Esophagus muscularis mucosa (tissue), 4 donors: ENCODE data around the gene SERPINA12. TPM values are rescaled to one million over a fixed set of nuclear protein-coding genes. Genes with fewer than 3 reads are reported as not detected.

Source experiments
- DNase-seq: peaks from one replicate; pipeline ENCODE4 v3.0.0-alpha.2; 2017; ENCODE audit errors: extremely low spot score
- H3K27ac ChIP-seq, 4 donors: fragments of 200-600 bp; sonication (generic); replicated peaks in 1 of 4; 1 replicate in 3 of 4; 2 replicates in 1 of 4; pipeline ENCODE4 v1.5.1; 2016 to 2019; ENCODE audit warnings: mild to moderate bottlenecking in 1 of 4
- H3K27me3 ChIP-seq, 4 donors: fragments of 200-600 bp; sonication (generic); one replicate each; pipeline versions ENCODE4 v1.5.1 to v1.6.0; 2016 to 2019
- H3K36me3 ChIP-seq, 4 donors: fragments of 200-600 bp; sonication (generic); one replicate each; pipeline ENCODE4 v1.5.1; 2016 to 2019
- H3K4me1 ChIP-seq, 4 donors: fragments of 200-600 bp; sonication (generic); one replicate each; pipeline ENCODE4 v1.5.1; 2016 to 2019
- H3K4me3 ChIP-seq, 4 donors: fragments of 200-600 bp; sonication (generic); 1 replicate in 2 of 4; 2 replicates in 2 of 4; pipeline ENCODE4 v1.5.1; 2016 to 2019; ENCODE audit warnings: mild to moderate bottlenecking in 4 of 4, moderate library complexity in 1 of 4
- H3K9me3 ChIP-seq, 4 donors: fragments of 200-600 bp; sonication (generic); 1 replicate in 3 of 4; 2 replicates in 1 of 4; pipeline ENCODE4 v1.5.1; 2016 to 2019
- EP300 ChIP-seq: sonication (generic); formaldehyde crosslinking; IDR thresholded peaks from one replicate; pipeline ENCODE4 v1.6.1; 2017; ENCODE audit warnings: antibody characterized with exemption
- POLR2A ChIP-seq: fragments of 450-650 bp; IDR thresholded peaks from one replicate; pipeline ENCODE4 v1.6.1; 2017; ENCODE audit warnings: antibody characterized with exemption, moderate library complexity, mild to moderate bottlenecking, low read depth
- POLR2AphosphoS5 ChIP-seq, 2 donors: sonication (generic); formaldehyde crosslinking; IDR thresholded peaks; one replicate each; pipeline ENCODE4 v1.6.1; 2017; ENCODE audit warnings: antibody characterized with exemption in 2 of 2
- WGBS: methylation state at CpG from one replicate; pipeline ENCODE4 v1.1.5; 2018; 5-methylcytosine and 5-hydroxymethylcytosine counted together
- intact Hi-C: fragments of 100-400 bp; cut with DNase I; formaldehyde crosslinking; loops from one replicate; pipeline ENCODE4 v1.15.1; 2023
- total RNA-seq, 4 donors: library from RNA; depleted of rRNA; stranded (reverse); fragments of >200 nt; gene quantifications; one replicate each; pipeline versions ENCODE4 v1.1.0 to v1.2.1, GENCODE V29; 2016
- TF ChIP-seq, protein P1 (sequence below), 3 experiments: fragments of 200-600 bp in 2 of 3; fragments of 450-650 bp in 1 of 3; sonication (generic) in 2 of 3; IDR thresholded peaks; one replicate each; pipeline ENCODE4 v1.5.1; 2017 to 2019; ENCODE audit warnings: antibody characterized with exemption in 3 of 3, mild to moderate bottlenecking in 2 of 3, moderate library complexity in 1 of 3

Gene SERPINA12
- total RNA-seq, 4 donors from 2014 or later: not detected

- WGBS: 75% methylated on average over 6 of the region's 6 CpGs
- H3K9me3 ChIP-seq: peaks cover 0 to 5% (median 0%) of the 10 kb centered on the region in 4 donors
- no peaks in the 10 kb centered on the region for H3K4me1 ChIP-seq
- no peak overlapping the region for H3K27ac ChIP-seq
- DNase-seq: no peak
- intact Hi-C loops: no loop called here
- no peak for TF ChIP-seq POLR2A
- no peak for TF ChIP-seq EP300
- TF ChIP-seq, protein P1, sequence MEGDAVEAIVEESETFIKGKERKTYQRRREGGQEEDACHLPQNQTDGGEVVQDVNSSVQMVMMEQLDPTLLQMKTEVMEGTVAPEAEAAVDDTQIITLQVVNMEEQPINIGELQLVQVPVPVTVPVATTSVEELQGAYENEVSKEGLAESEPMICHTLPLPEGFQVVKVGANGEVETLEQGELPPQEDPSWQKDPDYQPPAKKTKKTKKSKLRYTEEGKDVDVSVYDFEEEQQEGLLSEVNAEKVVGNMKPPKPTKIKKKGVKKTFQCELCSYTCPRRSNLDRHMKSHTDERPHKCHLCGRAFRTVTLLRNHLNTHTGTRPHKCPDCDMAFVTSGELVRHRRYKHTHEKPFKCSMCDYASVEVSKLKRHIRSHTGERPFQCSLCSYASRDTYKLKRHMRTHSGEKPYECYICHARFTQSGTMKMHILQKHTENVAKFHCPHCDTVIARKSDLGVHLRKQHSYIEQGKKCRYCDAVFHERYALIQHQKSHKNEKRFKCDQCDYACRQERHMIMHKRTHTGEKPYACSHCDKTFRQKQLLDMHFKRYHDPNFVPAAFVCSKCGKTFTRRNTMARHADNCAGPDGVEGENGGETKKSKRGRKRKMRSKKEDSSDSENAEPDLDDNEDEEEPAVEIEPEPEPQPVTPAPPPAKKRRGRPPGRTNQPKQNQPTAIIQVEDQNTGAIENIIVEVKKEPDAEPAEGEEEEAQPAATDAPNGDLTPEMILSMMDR (IDR thresholded peaks at IDR 0.05): no peak
- no peak for TF ChIP-seq POLR2AphosphoS5 (IDR thresholded peaks at IDR 0.05)
- H3K27me3 ChIP-seq: peaks cover 0 to 57% (median 0%) of the 10 kb centered on the region in 4 donors
- H3K4me3 ChIP-seq: no peak overlapping the region
- no peaks in the 10 kb centered on the region for H3K36me3 ChIP-seq
Measured at GRCh38 chr14:94538070-94538740, 28.9 kb upstream of the SERPINA12 start.

DNA sequence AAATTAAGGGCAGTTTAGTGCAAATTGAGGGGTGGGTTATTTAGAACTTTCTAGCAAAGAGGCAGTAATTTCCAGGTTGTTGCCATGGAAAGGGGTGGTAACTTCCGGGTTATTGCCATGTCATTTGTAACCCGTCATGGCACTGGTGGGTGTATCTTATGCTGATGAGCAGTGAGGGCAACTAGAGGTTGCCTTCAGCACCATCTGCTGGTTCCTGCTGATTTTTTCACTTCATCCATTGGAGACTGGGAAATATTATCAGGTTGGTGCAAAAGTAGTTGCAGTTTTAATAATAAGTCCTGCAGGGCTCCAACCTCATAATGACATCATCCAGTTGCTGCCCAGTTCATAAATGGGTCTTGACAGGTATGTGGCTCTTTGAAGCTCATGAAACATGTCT, 27.6 kb upstream of the SERPINA12 start:
- WGBS: 55% methylated on average over 2 of the region's 2 CpGs
- Histone ChIP-seq H3K4me3 (no peak overlapping the region), H3K27ac (no peak overlapping the region), H3K9me3 (peaks cover 0 to 6% (median 0%) of the 10 kb centered on the region in 4 donors), H3K4me1 (no peaks in the 10 kb centered on the region), H3K36me3 (no peaks in the 10 kb centered on the region), H3K27me3 (peaks cover 0 to 50% (median 0%) of the 10 kb centered on the region in 4 donors)
- intact Hi-C loops: no loop called here
- no peak for DNase-seq
- TF ChIP-seq POLR2A: no peak
- TF ChIP-seq EP300: no peak
- TF ChIP-seq, protein P1 (IDR thresholded peaks at IDR 0.05): no peak
- no peak for TF ChIP-seq POLR2AphosphoS5 (IDR thresholded peaks at IDR 0.05)

DNA sequence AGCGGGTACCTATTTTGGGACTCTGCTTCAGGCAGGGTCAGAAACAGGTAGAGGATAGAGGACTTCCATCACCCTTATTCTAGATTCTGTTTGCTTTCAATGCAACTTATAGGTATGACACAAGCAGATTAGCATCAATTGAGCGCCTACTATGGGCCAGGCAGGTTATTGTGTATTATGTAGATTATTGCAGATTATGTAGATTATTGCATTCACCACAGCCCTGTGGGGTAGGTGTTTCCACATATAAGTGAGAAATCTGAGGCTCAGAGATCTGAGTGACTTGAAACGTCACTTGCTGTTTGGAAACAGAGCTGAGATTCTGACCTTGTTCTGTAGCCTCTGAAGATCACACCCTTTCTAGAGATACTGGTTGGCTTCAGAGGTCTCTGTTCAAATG, 26.2 kb upstream of the SERPINA12 start:
- Histone ChIP-seq H3K36me3 (no peaks in the 10 kb centered on the region), H3K4me1 (no peaks in the 10 kb centered on the region), H3K27ac (no peak overlapping the region), H3K4me3 (no peak overlapping the region), H3K27me3 (peaks cover 0 to 47% (median 0%) of the 10 kb centered on the region in 4 donors), H3K9me3 (peaks cover 0 to 10% (median 0%) of the 10 kb centered on the region in 4 donors)
- intact Hi-C loops: no loop called here
- no peak for DNase-seq
- TF ChIP-seq POLR2A: no peak
- TF ChIP-seq POLR2AphosphoS5 (IDR thresholded peaks at IDR 0.05): no peak
- TF ChIP-seq EP300: no peak
- TF ChIP-seq, protein P1 (IDR thresholded peaks at IDR 0.05): no peak
- 92% methylated on average over 2 of the region's 3 CpGs for WGBS

DNA sequence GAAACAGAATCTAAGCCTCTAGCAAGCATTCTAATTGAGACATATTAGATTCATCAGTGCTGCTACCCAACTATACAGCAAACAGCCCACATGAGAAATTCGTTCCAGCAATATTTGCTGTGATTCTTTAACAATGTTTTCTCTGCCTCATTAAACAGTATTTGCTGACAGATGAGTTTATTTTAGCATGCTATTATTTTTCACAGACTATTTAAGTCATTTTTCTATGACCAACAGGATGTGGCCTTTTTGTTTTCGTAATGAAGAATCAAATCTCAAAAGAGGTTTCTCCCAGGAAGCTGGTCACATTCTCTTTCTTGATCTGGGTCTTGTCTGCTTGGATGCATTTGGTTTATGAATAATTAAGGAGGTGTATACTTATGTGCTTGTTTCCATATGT, 23.2 kb upstream of the SERPINA12 start:
- H3K9me3 ChIP-seq: peaks cover 0 to 11% (median 0%) of the 10 kb centered on the region in 4 donors
- 49% methylated on average over 2 of the region's 2 CpGs for WGBS
- H3K36me3 ChIP-seq: no peaks in the 10 kb centered on the region
- no peak overlapping the region for H3K4me3 ChIP-seq
- H3K27me3 ChIP-seq: peaks cover 0 to 42% (median 0%) of the 10 kb centered on the region in 4 donors
- no peak for DNase-seq
- TF ChIP-seq, protein P1 (IDR thresholded peaks at IDR 0.05): no peak
- TF ChIP-seq EP300 (no peak), POLR2A (no peak), POLR2AphosphoS5 (IDR thresholded peaks at IDR 0.05) (no peak)
- intact Hi-C loops: no loop called here
- H3K4me1 ChIP-seq: no peaks in the 10 kb centered on the region
- H3K27ac ChIP-seq: no peak overlapping the region

GRCh38 chr14:94531187-94531586, 21.9 kb upstream of the SERPINA12 start:
- peak; percentile 37 for DNase-seq
- Histone ChIP-seq H3K27ac (no peak overlapping the region), H3K27me3 (peaks cover 0 to 30% (median 0%) of the 10 kb centered on the region in 4 donors), H3K36me3 (no peaks in the 10 kb centered on the region), H3K4me3 (no peak overlapping the region), H3K9me3 (peaks cover 0 to 24% (median 5%) of the 10 kb centered on the region in 4 donors), H3K4me1 (no peaks in the 10 kb centered on the region)
- TF ChIP-seq POLR2AphosphoS5 (IDR thresholded peaks at IDR 0.05): no peak
- TF ChIP-seq EP300: no peak
- TF ChIP-seq, protein P1 (IDR thresholded peaks at IDR 0.05): no peak
- no peak for TF ChIP-seq POLR2A
- intact Hi-C loops: no loop called here
